ENCODE results near the gene GRIK4.

The GRIK4 gene

GRCh38 chr11:120718171-120718570 is 206.6 kb downstream of the GRIK4 start:
- Histone ChIP-seq H3F3A (ENCODE audit: low read depth) (no peaks in the 10 kb centered on the region), H3K36me3 (ENCODE audit: insufficient read depth, low read length) (no peaks in the 10 kb centered on the region), H3K79me2 (ENCODE audit: insufficient read depth, low read length) (no peaks in the 10 kb centered on the region), H3K27me3 (ENCODE audit: insufficient read depth, low read length, poor library complexity, severe bottlenecking) (no peaks in the 10 kb centered on the region), H3K4me1 (ENCODE audit: insufficient read depth, low read length, poor library complexity, severe bottlenecking) (peaks cover 7% of the 10 kb centered on the region), H2AFZ (ENCODE audit: low read length) (no peak overlapping the region), H3K9ac (ENCODE audit: low read depth, low read length, poor library complexity, severe bottlenecking) (no peak overlapping the region), H3K4me3 (ENCODE audit: low read length, poor library complexity, severe bottlenecking) (no peak overlapping the region), H4K20me1 (ENCODE audit: insufficient read depth, low read length, poor library complexity, severe bottlenecking) (no peaks in the 10 kb centered on the region), H3K4me2 (ENCODE audit: low read depth, low read length, poor library complexity, severe bottlenecking) (no peak overlapping the region), H3K9me3 (ENCODE audit: insufficient read depth, low read depth, low read length) (no peaks in the 10 kb centered on the region), H3K9me2 (replicated peaks; ENCODE audit: low read depth, low read length) (no peaks in the 10 kb centered on the region)
- TF ChIP-seq, protein P1, sequence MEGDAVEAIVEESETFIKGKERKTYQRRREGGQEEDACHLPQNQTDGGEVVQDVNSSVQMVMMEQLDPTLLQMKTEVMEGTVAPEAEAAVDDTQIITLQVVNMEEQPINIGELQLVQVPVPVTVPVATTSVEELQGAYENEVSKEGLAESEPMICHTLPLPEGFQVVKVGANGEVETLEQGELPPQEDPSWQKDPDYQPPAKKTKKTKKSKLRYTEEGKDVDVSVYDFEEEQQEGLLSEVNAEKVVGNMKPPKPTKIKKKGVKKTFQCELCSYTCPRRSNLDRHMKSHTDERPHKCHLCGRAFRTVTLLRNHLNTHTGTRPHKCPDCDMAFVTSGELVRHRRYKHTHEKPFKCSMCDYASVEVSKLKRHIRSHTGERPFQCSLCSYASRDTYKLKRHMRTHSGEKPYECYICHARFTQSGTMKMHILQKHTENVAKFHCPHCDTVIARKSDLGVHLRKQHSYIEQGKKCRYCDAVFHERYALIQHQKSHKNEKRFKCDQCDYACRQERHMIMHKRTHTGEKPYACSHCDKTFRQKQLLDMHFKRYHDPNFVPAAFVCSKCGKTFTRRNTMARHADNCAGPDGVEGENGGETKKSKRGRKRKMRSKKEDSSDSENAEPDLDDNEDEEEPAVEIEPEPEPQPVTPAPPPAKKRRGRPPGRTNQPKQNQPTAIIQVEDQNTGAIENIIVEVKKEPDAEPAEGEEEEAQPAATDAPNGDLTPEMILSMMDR (conservative IDR thresholded peaks at IDR 0.05; ENCODE audit: low read length), result no peak

- Histone ChIP-seq H3K9me3 (ENCODE audit: insufficient read depth, low read depth, low read length) (no peaks in the 10 kb centered on the region), H3K27me3 (ENCODE audit: insufficient read depth, low read length, poor library complexity, severe bottlenecking) (no peaks in the 10 kb centered on the region), H3K9me2 (replicated peaks; ENCODE audit: low read depth, low read length) (no peaks in the 10 kb centered on the region), H4K20me1 (ENCODE audit: insufficient read depth, low read length, poor library complexity, severe bottlenecking) (no peaks in the 10 kb centered on the region), H3K9ac (ENCODE audit: low read depth, low read length, poor library complexity, severe bottlenecking) (no peak overlapping the region), H3K4me3 (ENCODE audit: low read length, poor library complexity, severe bottlenecking) (no peak overlapping the region), H3K4me1 (ENCODE audit: insufficient read depth, low read length, poor library complexity, severe bottlenecking) (peaks cover 7% of the 10 kb centered on the region), H3K36me3 (ENCODE audit: insufficient read depth, low read length) (no peaks in the 10 kb centered on the region), H2AFZ (ENCODE audit: low read length) (no peak overlapping the region), H3K4me2 (ENCODE audit: low read depth, low read length, poor library complexity, severe bottlenecking) (no peak overlapping the region), H3F3A (ENCODE audit: low read depth) (no peaks in the 10 kb centered on the region), H3K79me2 (ENCODE audit: insufficient read depth, low read length) (no peaks in the 10 kb centered on the region)
- TF ChIP-seq, protein P1 (conservative IDR thresholded peaks at IDR 0.05; ENCODE audit: low read length), result no peak
These were observed 207.8 kb downstream of the GRIK4 start for GRCh38 chr11:120719348-120719747.

DNA sequence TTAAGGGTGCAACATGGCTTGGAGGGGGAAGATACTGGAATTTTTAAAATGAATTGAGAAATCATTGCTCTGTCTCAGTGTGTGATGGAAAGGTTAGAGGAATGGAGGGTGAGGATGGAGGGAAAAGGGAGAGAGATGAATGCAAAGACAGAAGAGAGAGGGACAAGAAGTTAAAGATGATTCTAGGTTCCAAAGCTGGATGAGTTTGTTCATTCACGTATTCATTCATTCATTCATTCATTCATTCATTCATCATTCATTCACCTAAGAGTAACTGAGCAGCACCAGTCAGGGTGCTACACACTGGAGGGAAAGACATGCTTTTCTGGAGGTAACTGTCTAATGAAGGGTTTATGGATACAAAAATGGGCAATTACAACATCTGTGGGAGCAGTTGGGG is 209.2 kb downstream of the GRIK4 start:
- H3K27me3 ChIP-seq (ENCODE audit: insufficient read depth, low read length, poor library complexity, severe bottlenecking), result no peaks in the 10 kb centered on the region
- TF ChIP-seq EZH2phosphoT487 (IDR thresholded peaks at IDR 0.05; ENCODE audit: borderline replicate concordance), result no peak
- TF ChIP-seq, protein P1 (conservative IDR thresholded peaks at IDR 0.05; ENCODE audit: low read length), result no peak
- no peaks in the 10 kb centered on the region for H3K79me2 ChIP-seq (ENCODE audit: insufficient read depth, low read length)
- no peaks in the 10 kb centered on the region for H3K9me3 ChIP-seq (ENCODE audit: insufficient read depth, low read depth, low read length)
- H3K36me3 ChIP-seq (ENCODE audit: insufficient read depth, low read length), result no peaks in the 10 kb centered on the region
- H2AFZ ChIP-seq (ENCODE audit: low read length), result no peak overlapping the region
- no peaks in the 10 kb centered on the region for H4K20me1 ChIP-seq (ENCODE audit: insufficient read depth, low read length, poor library complexity, severe bottlenecking)
- H3K4me1 ChIP-seq (ENCODE audit: insufficient read depth, low read length, poor library complexity, severe bottlenecking), result no peaks in the 10 kb centered on the region
- no peak overlapping the region for H3K9ac ChIP-seq (ENCODE audit: low read depth, low read length, poor library complexity, severe bottlenecking)
- H3K4me2 ChIP-seq (ENCODE audit: low read depth, low read length, poor library complexity, severe bottlenecking), result no peak overlapping the region
- no peaks in the 10 kb centered on the region for H3K9me2 ChIP-seq (replicated peaks; ENCODE audit: low read depth, low read length)
- H3K4me3 ChIP-seq (ENCODE audit: low read length, poor library complexity, severe bottlenecking), result no peak overlapping the region
- no peaks in the 10 kb centered on the region for H3F3A ChIP-seq (ENCODE audit: low read depth)
